Measurements from ENCODE around the gene NHEJ1. TPM values are rescaled to one million over a fixed set of nuclear protein-coding genes. Genes with fewer than 3 reads are reported as not detected.
"Not testable (repeated sequence)": the region's sequence is repeated elsewhere in the genome, so short reads cannot be mapped to it uniquely, and the experiment has no call there.

Gene NHEJ1
- total and polyA plus RNA-seq, 9 donors: 10.8 to 23.1 (median 17.1) TPM

GRCh38 chr2:219204425-219205164 lies 44.0 kb upstream of the NHEJ1 start:
- no peak for DNase-seq
- WGBS, 3 donors: 61 to 69% (median 64%) methylated on average over 7 of the region's 7 CpGs

GRCh38 chr2:219201331-219201730 lies 40.7 kb upstream of the NHEJ1 start:
- H3K9me3 ChIP-seq; DNase-seq; H3K27ac ChIP-seq; H3K36me3 ChIP-seq; H3K27me3 ChIP-seq; H3K4me1 ChIP-seq (ENCODE audit: insufficient read depth); H3K4me3 ChIP-seq; intact Hi-C loops (cut with DNase I): not testable (repeated sequence)
- 85 to 90% (median 90%) methylated on average over 20 to 21 of the region's 21 CpGs for WGBS, 3 donors

More at GRCh38 chr2:219204425-219205164, 44.0 kb upstream of the NHEJ1 start:
- Histone ChIP-seq H3K9me3 (no peaks in the 10 kb centered on the region), H3K36me3 (no peaks in the 10 kb centered on the region), H3K4me1 (ENCODE audit: insufficient read depth) (peaks cover 4% of the 10 kb centered on the region), H3K27ac (no peak overlapping the region), H3K27me3 (no peaks in the 10 kb centered on the region), H3K4me3 (no peak overlapping the region)
- TF ChIP-seq POLR2A (IDR thresholded peaks at IDR 0.05): no peak
- no peak for TF ChIP-seq EP300 (IDR thresholded peaks at IDR 0.05)
- no peak for TF ChIP-seq CTCF (IDR thresholded peaks at IDR 0.05)
- intact Hi-C loops (cut with DNase I): no loop called here

- intact Hi-C loops (cut with DNase I); H3K4me1 ChIP-seq (ENCODE audit: insufficient read depth); H3K27me3 ChIP-seq; H3K36me3 ChIP-seq; H3K9me3 ChIP-seq; DNase-seq; H3K4me3 ChIP-seq; H3K27ac ChIP-seq: not testable (repeated sequence)
- WGBS, 3 donors: 69 to 75% (median 71%) methylated on average over 25 to 26 of the region's 26 CpGs
Measured at GRCh38 chr2:219200502-219201326, 40.1 kb upstream of the NHEJ1 start.

- no peaks in the 10 kb centered on the region for H3K9me3 ChIP-seq
- no peak for DNase-seq
- no peak overlapping the region for H3K27ac ChIP-seq
- no peaks in the 10 kb centered on the region for H3K36me3 ChIP-seq
- H3K4me1 ChIP-seq (ENCODE audit: insufficient read depth): no peaks in the 10 kb centered on the region
- TF ChIP-seq CTCF (IDR thresholded peaks at IDR 0.05) (no peak), POLR2A (IDR thresholded peaks at IDR 0.05) (no peak), EP300 (IDR thresholded peaks at IDR 0.05) (no peak)
- WGBS, 3 donors: 73 to 84% (median 78%) methylated on average over 12 of the region's 12 CpGs
- intact Hi-C loops (cut with DNase I): no loop called here
- no peak overlapping the region for H3K4me3 ChIP-seq
- H3K27me3 ChIP-seq: no peaks in the 10 kb centered on the region
Measured at GRCh38 chr2:219199470-219200211, 39.0 kb upstream of the NHEJ1 start.

GRCh38 chr2:219198974-219199373 lies 38.4 kb upstream of the NHEJ1 start:
- DNase-seq: no peak
- 63 to 73% (median 66%) methylated on average over 5 of the region's 5 CpGs for WGBS, 3 donors
- no peak overlapping the region for H3K4me3 ChIP-seq
- H3K27ac ChIP-seq: no peak overlapping the region
- H3K36me3 ChIP-seq: no peaks in the 10 kb centered on the region
- TF ChIP-seq POLR2A (IDR thresholded peaks at IDR 0.05) (no peak), EP300 (IDR thresholded peaks at IDR 0.05) (no peak), CTCF (IDR thresholded peaks at IDR 0.05) (no peak)
- intact Hi-C loops (cut with DNase I): no loop called here
- no peaks in the 10 kb centered on the region for H3K4me1 ChIP-seq (ENCODE audit: insufficient read depth)
- no peaks in the 10 kb centered on the region for H3K27me3 ChIP-seq
- H3K9me3 ChIP-seq: no peaks in the 10 kb centered on the region

All from ovary (tissue), 9 donors.